ENCODE results near the gene WFS1. TPM values are rescaled to one million over a fixed set of nuclear protein-coding genes. Genes with fewer than 3 reads are reported as not detected.

Gene WFS1
- 20.8 and 24.3 TPM in 2 replicates for total RNA-seq

GRCh38 chr4:6269616-6270511, at the start of gene WFS1:
WFS1 (plus strand) TSS chr4:6269850; CDS start chr4:6277456, 7,606 bp downstream.

Other genes starting within 250 kb of the WFS1 start
- gene JAKMIP1, start 69.3 kb upstream of the WFS1 start, total RNA-seq, result not detected in 2 replicates
- gene PPP2R2C, start 202.8 kb downstream of the WFS1 start, total RNA-seq, result 2.7 and 17.4 TPM in 2 replicates